K562 (cell line): ENCODE measurements around the gene DENND6A. TPM values are rescaled to one million over a fixed set of nuclear protein-coding genes. Genes with fewer than 3 reads are reported as not detected.

Source experiments
- ATAC-seq: fragments of 200-7000 bp; cut with Tn5 transposase; 3 replicates; pipeline ENCODE4 v1.9.1; 2020; ENCODE audit warnings: moderate library complexity
- BruUV-seq: library from RNA; stranded (reverse); fragments of 400-500 nt; replicated peaks from 2 replicates; lab custom pipeline; 2021; lab: Mats Ljungman, UMichigan
- CTCF ChIA-PET: fragments of 300-600 bp; formaldehyde crosslinking; extraction: SDS; loops from one replicate; lab custom pipeline; 2021; ENCODE audit warnings: low intra/inter-chr PET ratio; lab: Yijun Ruan, JAX
- POLR2A ChIA-PET: fragments of 300-600, 350-650 bp; sonication (Branson Sonifier 250); formaldehyde crosslinking; extraction: SDS; loops from one replicate; lab custom pipeline; 2021; ENCODE audit warnings: antibody characterized with exemption, inconsistent platforms; lab: Yijun Ruan, JAX
- DNase-seq, 4 experiments: peaks; one replicate each; pipeline versions ENCODE4 v3.0.0 to v3.0.0-alpha.2; 2011 to 2018; ENCODE audit warnings: low spot score in 3 of 4, mixed read lengths in 3 of 4; ENCODE audit errors: extremely low read depth in 1 of 4
- FAIRE-seq: peaks from 2 replicates; lab custom pipeline; 2011; peaks lifted over from hg19 to GRCh38; lab: Jason Lieb, UNC
- H2AFZ ChIP-seq: 2 replicates; pipeline ENCODE4 v1.6.0; 2011; ENCODE audit warnings: low read depth, low read length, control low read depth, inconsistent platforms
- H3K27ac ChIP-seq: fragments of 200-600 bp; 3 replicates; pipeline ENCODE4 v1.8.0; 2011; ENCODE audit warnings: low read depth, mild to moderate bottlenecking, control low read depth, inconsistent platforms, low read length, moderate library complexity, mixed read lengths; ENCODE audit errors: extremely low read depth
- H3K27me3 ChIP-seq, 2 experiments: fragments of 300-600 bp in 1 of 2; 2 replicates in 1 of 2; 3 replicates in 1 of 2; pipeline versions ENCODE4 v1.6.0 to v1.8.0; 2011; ENCODE audit warnings: inconsistent platforms in 2 of 2, low read length in 2 of 2, mild to moderate bottlenecking in 1 of 2, mixed read lengths in 1 of 2, moderate library complexity in 1 of 2; ENCODE audit not compliant: control insufficient read depth in 2 of 2, insufficient read depth in 2 of 2
- H3K36me3 ChIP-seq: fragments of 300-600 bp; 3 replicates; pipeline ENCODE4 v1.8.0; 2011; ENCODE audit warnings: mild to moderate bottlenecking, low read length, inconsistent platforms; ENCODE audit not compliant: control insufficient read depth, insufficient read depth
- H3K4me1 ChIP-seq, 2 experiments: fragments of 200-600 bp in 1 of 2; replicated peaks in 1 of 2; 2 replicates in 1 of 2; 3 replicates in 1 of 2; pipeline versions ENCODE4 v1.5.1 to v1.8.0; 2011; ENCODE audit warnings: inconsistent platforms in 2 of 2, low read length in 2 of 2, mild to moderate bottlenecking in 1 of 2, mixed read lengths in 1 of 2, moderate library complexity in 1 of 2; ENCODE audit not compliant: control insufficient read depth in 2 of 2, insufficient read depth in 2 of 2
- H3K4me2 ChIP-seq: 2 replicates; pipeline ENCODE4 v1.6.1; 2011; ENCODE audit warnings: low read length, control low read depth, inconsistent platforms, mixed read lengths; ENCODE audit not compliant: insufficient read depth
- H3K4me3 ChIP-seq: fragments of 200-600 bp; sonication (generic), shearing (Covaris generic); 2 replicates; pipeline ENCODE4 v1.5.1; 2016; ENCODE audit warnings: control low read depth, inconsistent platforms
- H3K79me2 ChIP-seq: fragments of 200-600 bp; 3 replicates; pipeline ENCODE4 v1.8.0; 2011; ENCODE audit warnings: low read length, inconsistent platforms; ENCODE audit not compliant: control insufficient read depth, insufficient read depth
- H3K9ac ChIP-seq, 2 experiments: 2 replicates each; pipeline versions ENCODE4 v1.6.0 to v1.6.1; 2011; ENCODE audit warnings: low read depth in 2 of 2, low read length in 2 of 2, control low read depth in 1 of 2, inconsistent platforms in 1 of 2, mild to moderate bottlenecking in 1 of 2, mixed read lengths in 1 of 2; ENCODE audit not compliant: insufficient read depth in 1 of 2
- H3K9me1 ChIP-seq: one replicate; pipeline ENCODE4 v1.6.0; 2011; ENCODE audit warnings: inconsistent platforms, mild to moderate bottlenecking, low read length, moderate library complexity; ENCODE audit not compliant: control insufficient read depth, insufficient read depth
- H3K9me3 ChIP-seq: replicated peaks from 2 replicates; pipeline ENCODE4 v1.5.1; 2011; ENCODE audit warnings: low read depth, low read length, inconsistent platforms; ENCODE audit not compliant: control insufficient read depth, insufficient read depth
- H4K20me1 ChIP-seq: replicated peaks from 2 replicates; pipeline ENCODE4 v1.6.1; 2011; ENCODE audit warnings: low read length, inconsistent platforms, mixed read lengths; ENCODE audit not compliant: control insufficient read depth, insufficient read depth
- ATF6 ChIP-seq: sonication (generic); formaldehyde crosslinking; IDR thresholded peaks from 2 replicates; pipeline ENCODE4 v1.4.0; 2020; ENCODE audit warnings: mild to moderate bottlenecking, missing genetic modification reagents
- RFX1 ChIP-seq: fragments of 450-650 bp; IDR thresholded peaks from 2 replicates; pipeline ENCODE4 v1.6.1; 2016; ENCODE audit warnings: mild to moderate bottlenecking, moderate library complexity
- WGBS: fragments of 100-300 bp; shearing (Covaris generic); methylation state at CpG from one replicate; pipeline ENCODE4 v1.1.6; 2016; ENCODE audit warnings: low coverage, mixed read lengths; ENCODE audit not compliant: insufficient coverage; ENCODE audit errors: missing lambda C conversion rate; 5-methylcytosine and 5-hydroxymethylcytosine counted together
- in situ Hi-C: fragments of 300-500 bp; cut with MboI; formaldehyde crosslinking; loops from 4 replicates; pipeline ENCODE4 v1.15.0; 2018; ENCODE audit warnings: inconsistent platforms, mixed read lengths
- intact Hi-C: fragments of 100-400 bp; cut with micrococcal nuclease; formaldehyde crosslinking; loops from 2 replicates; pipeline ENCODE4 v1.14.2; 2022
- polyA plus RNA-seq, 8 experiments: library from polyadenylated mRNA; depleted of rRNA in 4 of 8; stranded (reverse) in 5 of 8; unstranded in 3 of 8; fragments of >200 nt; fragmentation: Nextera tagmentation in 2 of 8; fragmentation: Illumina TruSeq in 1 of 8; extraction: Ambion mirVana in 2 of 8; extraction: Trizol in 1 of 8; gene quantifications; 2 replicates each; pipeline versions ENCODE4 v1.2.1 to v1.2.3, GENCODE V29; 2011 to 2014; ENCODE audit warnings: inconsistent platforms in 1 of 8, missing spikeins in 1 of 8
- total RNA-seq, 7 experiments: library from RNA; depleted of rRNA in 6 of 7; stranded (reverse); fragments of >200 nt in 6 of 7; fragmentation: Illumina TruSeq in 2 of 7; extraction: Trizol in 2 of 7; gene quantifications; 2 replicates each; pipeline versions ENCODE4 v1.2.1 to v1.2.3, GENCODE V29; 2011 to 2021; ENCODE audit warnings: low replicate concordance in 1 of 7

The DENND6A gene
- total and polyA plus RNA-seq, 9 of the 15 experiments (the other 6 are each of a cell fraction or from before 2014, with no cell fraction given) = 1.5 to 12.7 (median 7.1) TPM

GRCh38 chr3:57647292-57647940, 45.5 kb downstream of the DENND6A start:
- Histone ChIP-seq H3K79me2 (no peaks in the 10 kb centered on the region), H3K4me1 (peaks cover 0 to 3% of the 10 kb centered on the region in 2 experiments; a peak in 1 of 5 replicates), H3K36me3 (peaks cover 18% of the 10 kb centered on the region; the same call in 1 of the 3 replicates)
- POLR2A ChIA-PET = no interaction called here
- BruUV-seq = no TSS peak
- TF ChIP-seq ATF6 (CRISPR knock-in tag) = no peak
- no peak for TF ChIP-seq RFX1
- TF ChIP-seq, all 486 proteins: peak for 0
- Histone ChIP-seq H4K20me1 (no peaks in the 10 kb centered on the region), H3K9me3 (no peaks in the 10 kb centered on the region), H2AFZ (no peak overlapping the region), H3K9me1 (no peaks in the 10 kb centered on the region), H3K4me2 (no peak overlapping the region), H3K9ac (no peak overlapping the region), H3K27ac (no peak overlapping the region), H3K27me3 (no peaks in the 10 kb centered on the region), H3K4me3 (no peak overlapping the region)
- ATAC-seq (no peak), FAIRE-seq (no peak), DNase-seq (no peak)
- intact Hi-C loops (loop anchor here (10.0 kb wide), 1 partner anchor 177 kb away; no protein-coding TSS in a partner anchor), in situ Hi-C loops (no loop called here)
- CTCF ChIA-PET = interaction anchor here (1.8 kb wide), 1 partner anchor 178 kb away, joined by 10 read pairs; no protein-coding TSS in a partner anchor
- WGBS = no CpG with 5 or more reads among the region's 2 CpGs
